A673 (cell line): ENCODE measurements around the gene NPLOC4.

Experiments
- CTCF ChIP-seq: fragments of 300-800, 200-600 bp; sonication (generic); conservative IDR thresholded peaks from 2 replicates; pipeline ENCODE4 v1.5.1; 2017; ENCODE audit warnings: low read depth, mild to moderate bottlenecking, antibody characterized with exemption, low read length, moderate library complexity, mixed read lengths
- EZH2 ChIP-seq: fragments of 200-600 bp; sonication (generic); IDR thresholded peaks from 2 replicates; pipeline ENCODE4 v1.6.1; 2017; ENCODE audit warnings: borderline replicate concordance, low read depth, mild to moderate bottlenecking, mixed read lengths, antibody characterized with exemption, low read length; ENCODE audit not compliant: poor library complexity, severe bottlenecking

- TF ChIP-seq CTCF (no peak), EZH2 (no peak)
Measured at GRCh38 chr17:81579298-81579697, 57.6 kb downstream of the NPLOC4 start.
